Stimulated activated CD4-positive, alpha-beta T cell treated with anti-CD3 and anti-CD28 coated beads, Interleukin-1b, Interleukin-23, amount 100 ng/mL, for 24 hours (primary cell): ENCODE results near the gene REEP6.
"Not testable (repeated sequence)": the region's sequence is repeated elsewhere in the genome, so short reads cannot be mapped to it uniquely, and the experiment has no call there.

Experiments
- DNase-seq, 4 experiments: peaks; one replicate each; pipeline ENCODE4 v3.0.0-alpha.2; 2020; ENCODE audit warnings: low read depth in 4 of 4, low spot score in 1 of 4

Gene REEP6

DNA sequence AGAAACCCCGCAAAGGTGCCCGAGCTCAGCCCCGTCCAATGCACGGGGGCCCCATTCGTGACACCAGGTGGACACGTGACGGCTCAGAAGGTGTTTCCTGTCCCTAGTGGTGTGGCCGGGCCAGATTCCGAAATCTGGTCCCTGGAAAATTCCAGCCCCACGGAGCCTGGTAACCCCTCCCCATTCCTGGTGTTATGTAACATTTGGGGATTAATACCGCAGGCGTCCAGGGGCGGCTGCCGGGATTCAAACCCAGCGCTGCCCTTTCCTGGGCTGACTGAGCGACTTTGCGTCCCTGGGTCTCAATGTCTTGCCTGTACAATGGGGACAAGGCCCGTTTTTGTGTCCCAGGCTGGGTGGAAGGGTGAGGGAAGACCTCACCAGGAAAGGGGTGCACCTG, 31.9 kb downstream of the REEP6 start:
- no peak for DNase-seq

DNA sequence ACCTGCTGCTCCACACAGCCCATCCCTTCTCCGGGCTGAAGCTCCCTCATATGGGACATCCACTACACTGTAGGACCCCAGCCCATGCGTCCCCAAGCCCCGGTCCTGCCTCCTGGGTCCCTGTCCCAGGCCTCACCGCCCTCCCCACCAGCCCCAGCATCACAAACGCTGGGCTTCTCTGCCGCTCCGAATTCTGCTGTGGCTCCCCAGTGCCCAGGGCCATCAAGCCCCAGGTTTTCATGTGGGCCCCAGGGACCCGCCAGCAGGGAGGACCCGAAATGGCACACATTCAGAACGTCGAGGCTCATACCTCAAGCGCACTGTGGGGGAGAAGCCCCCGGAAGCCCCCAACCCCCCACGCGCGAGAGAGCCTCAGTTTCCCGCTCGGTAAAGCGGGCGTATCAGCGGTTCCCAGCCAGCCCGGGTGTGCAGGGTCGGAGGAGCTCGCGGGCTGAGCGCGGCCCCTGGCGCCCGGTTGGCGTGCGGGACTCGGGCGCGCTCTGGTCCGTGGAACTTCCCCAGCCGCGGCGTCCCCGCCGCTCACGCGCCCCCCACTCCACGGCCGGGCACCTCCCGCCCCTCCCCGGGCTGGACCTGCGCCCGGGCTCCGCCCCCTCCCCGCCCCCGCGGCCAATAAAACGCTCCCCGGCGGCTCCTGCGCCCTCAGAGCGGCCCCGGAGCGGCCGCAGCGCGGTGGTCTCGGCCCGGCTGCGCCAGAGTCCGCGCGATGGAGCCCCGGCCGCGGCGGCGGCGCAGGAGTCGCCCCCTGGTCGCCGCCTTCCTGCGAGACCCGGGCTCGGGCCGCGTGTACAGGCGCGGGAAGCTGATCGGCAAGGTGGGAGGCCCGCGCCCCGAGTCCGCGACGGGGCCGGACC, 32.7 kb downstream of the REEP6 start, which contains the start of gene PLK5:
PLK5 (plus strand) TSS at position 666 of the 875 bp plus-strand sequence. CDS start 2,920 bp downstream, outside the sequence.
- no peak for DNase-seq

DNA sequence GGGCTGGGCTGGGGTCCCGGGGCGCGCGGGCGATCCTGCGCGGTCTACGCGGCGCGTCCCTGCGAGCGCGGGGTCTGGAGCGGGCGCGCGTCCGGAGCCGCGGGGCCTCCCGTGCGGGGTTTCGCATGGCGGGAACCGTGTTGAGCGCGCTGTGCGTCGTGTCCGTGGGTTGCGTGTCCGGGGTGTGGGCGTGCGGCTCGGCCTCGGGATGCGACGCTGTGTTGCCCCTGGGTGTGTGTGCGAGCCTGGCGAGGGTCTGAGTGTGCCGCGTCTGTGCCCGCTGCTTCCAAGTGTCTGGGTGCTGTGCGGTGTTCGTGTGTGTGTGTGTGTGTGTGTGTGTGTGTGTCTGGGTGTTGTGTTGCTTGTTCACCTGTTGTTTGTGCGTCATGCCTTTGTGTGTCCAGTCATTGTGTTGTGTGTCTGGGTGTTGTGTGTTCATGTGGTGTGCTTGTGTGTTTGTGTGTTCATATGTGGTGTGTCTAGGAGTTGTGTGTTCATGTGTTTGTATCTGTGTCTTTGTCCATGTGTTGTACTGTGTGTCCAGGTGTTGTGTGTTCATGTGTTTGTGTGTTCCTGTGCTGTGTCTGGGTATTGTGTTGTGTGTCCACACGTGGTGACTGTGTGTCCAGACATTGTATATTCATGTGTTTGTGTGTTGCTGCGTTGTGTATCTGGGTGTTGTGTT, 33.4 kb downstream of the REEP6 start:
- DNase-seq, result no peak

DNA sequence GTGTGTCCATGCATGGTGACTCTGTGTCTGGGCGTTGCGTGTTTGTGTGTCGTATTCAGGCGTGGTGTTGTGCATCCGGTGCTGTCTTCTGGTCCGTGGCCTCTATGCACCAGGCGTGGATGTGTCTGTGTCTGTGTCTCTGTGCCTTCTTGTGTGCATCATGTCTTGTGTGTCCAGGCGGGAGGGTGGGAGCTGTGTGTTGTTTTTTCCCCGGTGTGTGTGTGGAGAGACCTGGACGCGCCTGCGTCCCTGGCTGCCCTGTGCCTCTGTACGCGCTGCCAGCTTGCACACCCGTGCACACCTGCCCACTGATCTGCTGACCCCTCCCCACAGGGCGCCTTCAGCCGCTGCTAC, 34.0 kb downstream of the REEP6 start:
- no peak for DNase-seq

DNA sequence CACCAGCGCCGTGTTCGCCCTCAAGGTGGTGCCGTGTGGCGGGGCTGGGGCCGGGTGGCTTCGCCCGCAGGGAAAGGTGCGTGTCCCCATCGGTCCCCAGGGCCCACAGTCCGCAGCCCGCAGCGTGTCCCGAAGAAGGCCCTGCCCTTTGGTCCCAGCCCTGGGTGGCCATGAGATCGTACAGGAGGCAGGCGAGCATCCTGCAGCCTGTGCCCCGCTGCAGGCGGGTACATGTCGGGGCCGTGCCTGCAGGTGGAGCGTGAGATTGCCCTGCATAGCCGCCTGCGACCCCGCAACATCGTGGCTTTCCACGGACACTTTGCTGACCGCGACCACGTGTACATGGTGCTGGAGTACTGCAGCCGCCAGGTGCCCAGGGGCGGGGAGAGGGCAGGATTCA, 34.4 kb downstream of the REEP6 start:
- no peak for DNase-seq

DNA sequence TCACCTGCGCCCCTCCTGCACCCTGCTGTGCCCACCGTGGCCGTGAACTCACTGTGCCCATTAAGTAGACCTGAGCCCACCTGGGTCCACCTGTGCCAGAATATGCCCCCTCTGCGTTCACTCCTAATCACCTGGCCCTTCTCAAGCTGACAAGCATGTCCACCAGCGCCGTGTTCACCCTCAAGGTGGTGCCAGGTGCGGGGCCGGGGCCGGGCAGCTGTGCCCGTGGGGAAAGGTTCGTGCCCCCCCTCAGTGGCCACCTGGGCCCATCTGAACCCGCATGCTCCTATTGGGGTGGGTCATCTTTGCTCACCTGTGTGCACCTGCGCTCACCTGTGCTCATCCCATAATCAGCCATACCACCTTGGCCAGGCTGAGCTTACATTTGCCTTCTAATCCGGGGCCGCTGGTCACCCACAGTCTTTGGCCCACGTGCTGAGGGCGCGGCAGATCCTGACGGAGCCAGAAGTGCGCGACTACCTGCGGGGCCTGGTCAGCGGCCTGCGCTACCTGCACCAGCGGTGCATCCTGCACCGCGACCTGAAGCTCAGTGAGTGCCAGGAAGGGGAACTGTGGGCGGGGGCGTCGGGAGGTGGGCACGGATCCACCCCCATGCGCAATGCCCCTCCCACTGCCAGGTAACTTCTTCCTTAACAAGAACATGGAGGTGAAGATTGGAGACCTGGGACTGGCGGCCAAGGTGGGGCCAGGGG, 35.2 kb downstream of the REEP6 start:
- DNase-seq, result no peak

DNA sequence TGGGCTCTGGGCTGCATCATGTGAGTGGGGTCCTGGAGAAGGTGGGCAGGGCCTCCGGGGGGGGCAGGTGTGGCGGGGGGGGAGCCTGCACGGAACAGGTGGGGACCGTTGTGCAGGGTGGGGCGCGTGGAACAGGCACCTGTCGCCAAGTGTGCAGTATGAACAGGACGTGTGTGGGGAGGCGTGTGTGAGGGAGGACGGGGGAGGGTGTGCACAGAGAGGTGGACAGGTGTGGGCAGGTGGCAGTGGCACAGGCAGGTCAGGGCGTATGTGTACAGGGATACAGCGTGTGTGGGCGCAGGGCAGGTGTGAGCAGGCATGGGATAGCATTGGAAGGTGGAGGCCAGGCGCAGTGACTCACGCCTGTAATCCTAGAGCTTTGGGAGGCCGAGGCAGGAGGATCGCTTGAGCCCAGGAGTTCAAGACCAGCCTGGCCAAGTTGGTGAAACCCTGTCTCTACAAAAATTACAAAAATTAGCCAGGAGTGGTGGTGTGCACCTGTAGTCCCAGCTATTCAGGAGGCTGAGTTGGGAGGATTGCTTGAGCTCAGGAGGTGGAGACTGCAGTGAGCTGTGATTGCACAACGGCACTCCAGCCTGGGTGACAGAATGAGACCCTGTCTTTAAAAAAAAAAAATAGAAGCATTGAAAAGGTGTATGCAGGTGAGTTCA, 36.1 kb downstream of the REEP6 start:
- no peak for DNase-seq

DNA sequence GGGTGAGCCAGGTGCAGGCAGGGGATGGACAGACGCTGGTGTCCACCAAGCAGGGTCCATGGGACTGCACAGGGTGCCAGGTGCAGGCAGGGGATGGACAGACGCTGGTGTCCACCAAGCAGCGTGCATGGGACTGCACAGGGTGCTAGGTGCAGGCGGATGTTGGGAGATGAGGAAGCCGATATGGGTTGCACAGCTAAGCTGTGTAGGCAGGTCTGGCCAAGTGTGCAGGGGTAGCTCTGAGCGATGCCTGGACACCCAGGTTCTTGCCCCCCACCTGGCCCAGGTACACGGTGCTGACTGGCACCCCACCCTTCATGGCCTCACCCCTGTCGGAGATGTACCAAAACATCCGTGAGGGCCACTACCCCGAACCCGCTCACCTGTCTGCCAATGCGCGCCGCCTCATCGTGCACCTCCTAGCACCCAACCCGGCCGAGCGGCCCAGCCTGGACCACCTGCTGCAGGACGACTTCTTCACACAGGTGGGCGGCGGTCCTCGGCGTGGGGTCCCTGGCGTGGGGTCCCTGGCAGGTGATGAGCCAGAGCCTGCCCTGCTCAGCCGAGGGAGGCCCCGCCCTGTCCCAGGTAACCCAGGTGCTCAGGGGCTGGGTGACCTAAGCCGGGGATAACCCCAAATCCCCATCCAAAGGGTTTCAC, 36.8 kb downstream of the REEP6 start:
- no peak for DNase-seq

DNA sequence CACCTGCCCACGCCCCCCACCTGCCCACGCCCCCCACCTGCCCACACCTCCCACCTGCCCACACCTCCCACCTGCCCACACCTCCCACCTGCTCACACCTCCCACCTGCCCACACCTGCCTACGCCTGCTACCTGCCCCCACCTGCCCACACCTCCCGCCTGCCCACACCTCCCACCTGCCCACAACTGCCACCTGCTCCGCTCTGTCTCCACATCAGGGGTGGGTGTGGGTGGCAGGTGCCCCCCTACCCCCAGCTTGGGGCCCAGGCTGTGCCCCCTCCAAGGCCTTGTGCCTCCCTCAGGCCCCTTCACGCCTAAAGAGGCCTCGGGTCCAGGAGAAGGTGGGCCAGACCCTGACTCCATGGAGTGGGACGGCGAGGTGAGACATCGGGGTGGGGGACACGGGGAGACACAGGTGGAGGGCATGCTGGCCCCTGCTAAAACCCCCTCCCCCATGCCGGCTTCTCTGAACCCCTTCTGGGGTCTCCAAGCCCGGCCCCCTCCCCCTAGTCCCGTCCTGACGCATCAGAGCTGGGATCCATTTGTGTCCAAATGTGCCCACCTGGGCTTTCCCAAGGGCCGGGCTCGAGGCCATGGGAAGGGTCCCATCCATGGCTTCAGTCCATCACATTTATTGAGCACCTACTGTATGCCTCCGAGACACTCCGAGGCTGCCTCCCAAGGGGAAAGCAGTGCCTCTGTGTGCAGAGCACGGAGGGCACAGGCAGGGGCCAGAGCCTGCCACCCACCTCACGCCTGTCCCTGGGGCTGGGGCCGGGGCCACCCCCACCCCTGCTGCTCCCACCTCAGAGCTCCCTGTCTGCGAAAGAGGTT, 37.8 kb downstream of the REEP6 start:
- DNase-seq, result no peak

DNA sequence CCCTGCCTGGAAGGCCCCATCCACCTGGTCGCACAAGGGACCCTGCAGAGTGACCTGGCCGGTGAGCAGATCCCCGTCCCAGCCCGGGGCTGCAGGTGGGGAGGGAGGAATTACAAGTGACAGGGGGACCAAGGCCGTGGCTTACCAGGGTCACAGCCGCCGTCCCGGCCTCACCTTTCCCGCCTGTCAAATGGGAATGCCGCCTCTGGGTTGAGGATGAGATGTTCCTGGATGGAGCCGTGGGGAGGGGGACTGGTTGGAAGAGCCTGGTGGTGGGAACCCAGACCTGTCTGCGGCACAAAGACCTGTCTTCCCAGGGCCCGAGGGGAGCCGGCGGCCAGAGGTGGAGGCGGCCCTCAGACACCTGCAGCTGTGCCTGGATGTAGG, 38.4 kb downstream of the REEP6 start:
- DNase-seq, result no peak

DNA sequence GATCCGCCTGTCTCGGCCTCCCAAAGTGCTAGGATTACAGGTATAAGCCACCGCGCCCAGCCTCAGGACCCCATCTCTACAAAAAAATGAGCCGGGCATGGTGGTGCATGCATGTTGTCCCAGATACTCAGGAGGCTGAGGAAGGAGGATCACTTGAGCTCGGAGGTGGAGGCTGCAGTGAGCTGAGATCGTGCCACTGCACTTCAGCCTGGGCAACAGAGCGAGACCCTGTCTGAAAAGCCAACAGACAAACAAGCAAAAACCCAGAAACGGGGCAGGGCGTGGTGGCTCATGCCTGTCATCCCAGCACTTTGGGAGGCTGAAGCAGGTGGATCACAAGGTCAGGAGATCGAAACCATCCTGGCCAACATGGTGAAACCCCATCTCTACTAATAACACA, 39.9 kb downstream of the REEP6 start:
- not testable (repeated sequence) for DNase-seq

DNA sequence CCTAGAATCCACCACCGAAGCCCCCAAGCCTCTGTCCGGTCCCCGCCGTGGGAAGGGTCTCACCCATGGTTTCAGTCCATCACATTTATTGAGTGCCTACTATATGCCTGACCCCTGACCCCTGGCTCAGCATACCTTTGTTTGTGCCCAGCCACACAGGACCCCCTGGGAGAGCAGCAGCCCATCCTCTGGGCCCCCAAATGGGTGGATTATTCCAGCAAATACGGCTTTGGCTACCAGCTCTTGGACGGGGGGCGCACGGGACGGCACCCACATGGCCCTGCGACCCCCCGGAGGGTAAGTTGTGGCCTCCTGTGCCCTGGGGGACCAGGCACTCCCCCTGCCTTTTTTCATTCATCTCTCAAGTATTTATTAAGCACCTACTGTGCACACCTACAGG, 40.6 kb downstream of the REEP6 start:
- no peak for DNase-seq

DNA sequence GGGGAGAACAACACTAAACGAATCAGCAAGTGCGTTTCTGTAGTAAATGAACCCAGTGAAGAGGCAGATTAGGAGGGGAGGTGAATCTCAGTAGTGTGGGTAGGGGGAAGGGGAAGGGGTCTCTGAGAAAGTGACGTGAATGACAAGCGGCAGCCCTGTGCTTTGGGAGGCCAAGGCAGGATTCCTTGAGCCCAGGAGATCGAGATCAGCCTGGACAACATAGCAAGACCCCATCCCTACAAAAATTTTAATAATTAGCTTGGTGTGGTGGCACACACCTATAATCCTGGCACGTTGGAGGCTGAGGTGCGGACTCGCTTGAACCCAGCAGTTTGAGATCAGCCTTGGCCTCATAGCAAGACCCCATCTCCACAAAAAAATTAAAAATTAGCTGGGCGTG, 41.0 kb downstream of the REEP6 start:
- no peak for DNase-seq

DNA sequence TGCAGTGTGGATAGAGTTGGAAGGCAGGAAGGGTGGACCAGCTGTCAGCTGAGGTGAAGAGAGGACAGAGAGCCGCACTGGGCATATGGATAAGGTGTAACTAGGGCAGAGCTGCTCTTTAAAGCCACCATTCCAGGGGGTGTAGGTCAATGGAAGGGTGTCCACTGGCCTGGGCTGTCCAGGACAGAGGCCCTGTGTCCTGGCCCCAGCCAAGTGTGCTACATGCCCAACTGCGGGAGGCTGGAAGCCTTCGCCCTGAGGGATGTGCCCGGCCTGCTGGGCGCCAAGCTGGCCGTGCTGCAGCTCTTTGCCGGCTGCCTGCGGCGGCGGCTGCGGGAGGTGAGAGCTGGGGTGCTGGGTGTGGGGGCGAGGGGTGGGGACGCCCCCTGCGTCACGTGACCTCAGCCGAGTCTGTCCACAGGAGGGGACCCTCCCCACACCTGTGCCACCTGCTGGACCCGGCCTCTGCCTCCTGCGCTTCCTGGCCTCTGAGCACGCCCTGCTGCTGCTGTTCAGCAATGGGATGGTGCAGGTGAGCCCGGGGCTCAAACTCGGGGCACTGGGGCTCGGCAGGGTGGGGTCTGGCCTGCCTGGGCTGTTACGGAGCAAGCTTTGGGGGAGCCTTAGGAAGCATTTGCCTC, 42.6 kb downstream of the REEP6 start:
- DNase-seq, result no peak

DNA sequence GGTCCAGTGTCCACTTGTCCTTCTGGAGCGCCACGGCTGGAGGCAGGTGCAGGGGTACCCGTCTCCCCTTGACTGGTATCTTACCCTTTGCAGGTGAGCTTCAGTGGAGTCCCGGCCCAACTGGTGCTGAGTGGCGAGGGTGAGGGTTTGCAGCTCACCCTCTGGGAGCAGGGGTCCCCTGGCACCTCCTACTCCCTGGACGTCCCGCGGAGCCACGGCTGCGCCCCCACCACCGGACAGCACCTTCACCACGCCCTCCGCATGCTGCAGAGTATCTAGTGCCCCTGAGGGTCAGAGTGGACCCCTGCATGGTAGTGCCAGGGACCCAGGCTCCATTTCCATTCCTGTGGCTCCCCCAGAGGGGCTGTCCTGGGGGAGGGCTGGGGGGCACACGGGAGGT, 44.0 kb downstream of the REEP6 start:
- DNase-seq, result no peak

DNA sequence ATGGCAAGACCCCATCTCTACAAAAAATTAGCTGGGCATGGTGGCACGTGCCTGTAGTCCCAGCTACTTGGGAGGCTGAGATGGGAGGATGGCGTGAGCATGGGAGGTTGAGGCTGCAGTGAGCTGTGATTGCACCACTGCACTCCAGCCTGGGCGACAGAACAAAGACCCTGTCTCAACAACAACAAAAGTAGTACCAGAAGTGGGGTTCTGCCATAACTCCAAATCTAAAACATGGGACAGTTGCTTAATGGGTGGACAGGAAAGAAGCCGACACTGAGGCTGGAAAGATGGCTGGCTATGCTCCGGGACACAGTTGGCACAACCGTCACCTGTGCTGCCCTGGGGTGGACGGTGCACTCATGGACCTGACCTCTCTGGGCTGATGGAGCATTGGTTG, 44.7 kb downstream of the REEP6 start:
- not testable (repeated sequence) for DNase-seq

DNA sequence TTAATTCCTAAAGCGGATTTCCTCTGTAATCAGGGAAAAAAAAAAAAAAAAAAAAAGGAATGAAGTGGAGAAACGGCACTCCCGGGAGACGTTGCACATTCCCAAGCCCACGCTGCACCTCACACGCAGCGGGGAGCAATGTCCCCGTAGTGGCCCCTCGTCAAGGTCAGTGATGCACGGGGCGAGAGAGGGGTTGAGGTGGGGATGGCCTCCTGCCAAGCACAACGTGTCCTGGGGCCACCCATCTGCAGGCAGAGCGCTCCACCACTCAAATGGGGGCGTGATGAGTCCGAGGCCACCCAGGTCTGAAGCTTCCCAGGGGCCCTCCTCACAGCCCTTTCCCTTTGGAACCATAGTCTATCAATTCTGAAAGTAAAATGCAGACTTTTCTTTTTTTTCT, 48.0 kb downstream of the REEP6 start:
- DNase-seq, result no peak

DNA sequence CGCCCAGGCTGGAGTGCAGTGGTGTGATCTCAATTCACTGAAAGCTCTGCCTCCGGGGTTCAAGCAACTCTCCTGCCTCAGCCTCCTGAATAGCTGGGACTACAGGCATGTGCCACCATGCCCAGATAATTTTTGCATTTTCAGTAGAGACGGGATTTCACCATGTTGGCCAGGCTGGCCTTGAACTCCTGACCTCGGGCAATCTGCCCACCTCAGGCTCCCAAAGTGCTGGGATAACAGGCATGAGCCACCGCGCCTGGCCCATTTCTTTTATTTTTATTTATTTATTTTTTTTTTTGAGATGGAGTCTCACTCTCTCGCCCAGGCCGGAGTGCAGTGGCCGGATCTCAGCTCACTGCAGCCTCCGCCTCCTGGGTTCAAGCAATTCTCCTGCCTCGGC, 48.8 kb downstream of the REEP6 start:
- DNase-seq, result not testable (repeated sequence)

DNA sequence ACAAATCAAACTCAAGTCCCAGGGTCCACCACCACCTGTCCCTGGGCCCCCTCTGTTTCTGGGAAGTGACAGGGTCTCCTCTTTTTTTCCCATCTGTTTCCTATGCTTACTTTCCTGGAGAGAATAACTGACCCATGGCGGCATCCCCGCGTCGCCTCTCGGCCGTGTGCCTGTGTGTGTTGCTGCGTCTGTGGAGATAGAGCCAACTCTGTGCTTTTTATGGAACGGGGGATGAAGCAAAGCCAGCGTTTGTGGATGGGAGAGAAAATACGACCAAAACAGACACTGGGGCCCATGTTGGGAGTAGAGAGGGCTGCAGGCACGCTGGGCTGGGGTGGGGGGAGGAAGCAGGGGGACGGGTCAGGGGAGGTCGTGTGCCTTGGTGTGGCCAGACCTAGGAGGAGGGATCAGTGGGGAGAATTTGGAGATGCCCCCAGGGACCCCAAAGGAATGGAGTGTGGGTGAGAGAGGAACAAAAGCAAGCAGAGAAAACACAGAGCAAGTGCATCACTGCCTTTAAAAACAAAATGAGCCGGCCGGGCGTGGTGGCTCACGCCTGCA, 49.5 kb downstream of the REEP6 start:
- DNase-seq, result no peak
